Muscle layer of duodenum (tissue), 2 donors: ENCODE measurements around the gene EIF4E1B.
"Not testable (repeated sequence)": the region's sequence is repeated elsewhere in the genome, so short reads cannot be mapped to it uniquely, and the experiment has no call there.

Source experiments
- H3K27ac ChIP-seq: one replicate; pipeline ENCODE4 v1.7.0; 2013; ENCODE audit warnings: mild to moderate bottlenecking, low read length
- H3K27me3 ChIP-seq: one replicate; pipeline ENCODE4 v1.7.0; 2013; ENCODE audit warnings: low read depth, mild to moderate bottlenecking, control low read depth, low read length
- H3K36me3 ChIP-seq, 2 donors: one replicate each; pipeline ENCODE4 v1.7.0; 2013; ENCODE audit warnings: low read length in 2 of 2, control low read depth in 1 of 2, mild to moderate bottlenecking in 1 of 2; ENCODE audit not compliant: insufficient read depth in 2 of 2, control insufficient read depth in 1 of 2
- H3K4me1 ChIP-seq, 2 donors: one replicate each; pipeline ENCODE4 v1.7.0; 2013; ENCODE audit warnings: low read length in 2 of 2, mild to moderate bottlenecking in 2 of 2, control low read depth in 1 of 2, moderate library complexity in 1 of 2; ENCODE audit not compliant: insufficient read depth in 2 of 2, control insufficient read depth in 1 of 2
- H3K4me3 ChIP-seq, 2 donors: one replicate each; pipeline ENCODE4 v1.7.0; 2013; ENCODE audit warnings: low read length in 2 of 2, low read depth in 1 of 2, mild to moderate bottlenecking in 1 of 2
- H3K9me3 ChIP-seq, 2 donors: one replicate each; pipeline ENCODE4 v1.7.0; 2013; ENCODE audit warnings: low read length in 2 of 2, control low read depth in 1 of 2, mild to moderate bottlenecking in 1 of 2; ENCODE audit not compliant: control insufficient read depth in 1 of 2
- donor health status: healthy.

The EIF4E1B gene

DNA sequence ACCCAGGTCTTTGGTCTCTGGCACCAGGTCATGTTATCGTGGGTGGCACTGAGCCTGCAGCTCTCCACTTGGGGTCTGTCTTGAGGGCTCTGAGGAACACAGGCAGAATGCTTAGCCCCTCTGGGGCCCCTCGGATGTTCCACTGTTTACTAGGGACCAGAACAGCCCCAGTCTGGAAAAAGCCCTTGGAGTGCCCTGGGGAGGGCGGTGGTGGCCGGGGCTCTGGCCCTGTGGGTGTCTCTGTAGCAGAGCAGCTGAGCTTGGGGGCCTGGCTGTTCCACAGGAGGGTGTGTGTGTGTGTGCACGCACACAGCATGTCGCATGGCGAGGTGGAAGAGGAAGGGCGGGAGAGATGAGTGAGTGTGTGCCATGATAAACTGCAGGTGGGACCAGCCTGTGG lies 35.9 kb upstream of the EIF4E1B start:
- H3K9me3 ChIP-seq, result no peaks in the 10 kb centered on the region
- no peak overlapping the region for H3K4me3 ChIP-seq
- H3K27ac ChIP-seq, result no peak overlapping the region
- peaks cover 4% of the 10 kb centered on the region for H3K27me3 ChIP-seq
- peaks cover 0 to 4% of the 10 kb centered on the region in 2 donors for H3K4me1 ChIP-seq
- H3K36me3 ChIP-seq, result no peaks in the 10 kb centered on the region

DNA sequence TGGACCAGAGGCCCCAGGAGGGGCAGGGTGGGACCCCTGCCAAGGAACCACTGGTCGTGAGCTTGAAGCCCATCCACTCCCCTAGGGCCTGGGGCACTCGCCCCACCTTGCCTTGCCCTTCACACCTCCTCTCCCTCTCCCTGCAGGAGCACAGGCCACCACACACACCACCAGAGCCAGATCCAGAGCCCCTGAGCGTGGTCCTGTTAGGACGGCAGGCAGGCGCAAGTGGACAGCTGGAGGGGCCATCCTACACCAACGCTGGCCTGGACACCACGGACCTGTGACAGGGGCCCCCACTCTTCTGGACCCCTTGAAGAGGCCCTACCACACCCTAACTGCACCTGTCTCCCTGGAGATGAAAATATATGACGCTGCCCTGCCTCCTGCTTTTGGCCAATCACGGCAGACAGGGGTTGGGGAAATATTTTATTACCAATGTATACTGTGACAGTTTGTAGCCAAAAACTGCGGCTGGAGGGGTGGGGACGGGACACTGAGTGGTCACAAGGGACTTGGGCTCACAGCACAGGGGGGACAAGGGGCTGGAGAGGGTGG lies 35.0 kb upstream of the EIF4E1B start:
- Histone ChIP-seq H3K27me3 (peaks cover 4% of the 10 kb centered on the region), H3K4me1 (peaks cover 0 to 4% of the 10 kb centered on the region in 2 donors), H3K36me3 (no peaks in the 10 kb centered on the region), H3K9me3 (no peaks in the 10 kb centered on the region), H3K4me3 (no peak overlapping the region), H3K27ac (no peak overlapping the region)

DNA sequence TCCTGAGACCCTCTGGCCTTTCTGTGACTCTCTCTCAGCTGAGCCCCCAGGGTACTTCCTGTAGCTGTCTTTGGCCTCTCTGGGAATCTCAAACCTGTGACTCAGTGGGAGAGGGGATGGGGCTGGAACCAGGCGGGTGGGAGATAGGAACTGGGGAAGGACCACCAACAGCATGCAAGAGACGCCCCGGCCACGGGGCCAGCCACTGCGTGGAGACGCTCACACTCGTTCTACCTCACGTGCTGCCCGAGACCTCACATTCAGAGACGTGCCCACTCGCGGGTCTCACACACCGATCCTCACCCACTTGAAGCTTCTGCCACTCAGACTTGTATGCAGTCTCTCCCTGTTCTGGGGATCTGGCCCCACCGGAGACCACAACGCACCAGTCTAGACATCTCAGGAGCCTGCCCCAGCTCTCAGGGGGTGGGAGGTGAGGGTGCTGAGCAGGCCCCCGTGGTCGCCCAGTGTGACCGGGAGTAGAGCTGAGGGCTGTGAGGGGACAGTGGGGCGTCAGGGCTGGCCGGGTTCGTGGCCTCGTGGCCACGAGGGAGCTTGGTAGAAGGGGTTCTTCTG lies 34.3 kb upstream of the EIF4E1B start:
- Histone ChIP-seq H3K4me3 (peak overlapping the region in 1 of 2 donors; percentile 49), H3K36me3 (no peaks in the 10 kb centered on the region)

DNA sequence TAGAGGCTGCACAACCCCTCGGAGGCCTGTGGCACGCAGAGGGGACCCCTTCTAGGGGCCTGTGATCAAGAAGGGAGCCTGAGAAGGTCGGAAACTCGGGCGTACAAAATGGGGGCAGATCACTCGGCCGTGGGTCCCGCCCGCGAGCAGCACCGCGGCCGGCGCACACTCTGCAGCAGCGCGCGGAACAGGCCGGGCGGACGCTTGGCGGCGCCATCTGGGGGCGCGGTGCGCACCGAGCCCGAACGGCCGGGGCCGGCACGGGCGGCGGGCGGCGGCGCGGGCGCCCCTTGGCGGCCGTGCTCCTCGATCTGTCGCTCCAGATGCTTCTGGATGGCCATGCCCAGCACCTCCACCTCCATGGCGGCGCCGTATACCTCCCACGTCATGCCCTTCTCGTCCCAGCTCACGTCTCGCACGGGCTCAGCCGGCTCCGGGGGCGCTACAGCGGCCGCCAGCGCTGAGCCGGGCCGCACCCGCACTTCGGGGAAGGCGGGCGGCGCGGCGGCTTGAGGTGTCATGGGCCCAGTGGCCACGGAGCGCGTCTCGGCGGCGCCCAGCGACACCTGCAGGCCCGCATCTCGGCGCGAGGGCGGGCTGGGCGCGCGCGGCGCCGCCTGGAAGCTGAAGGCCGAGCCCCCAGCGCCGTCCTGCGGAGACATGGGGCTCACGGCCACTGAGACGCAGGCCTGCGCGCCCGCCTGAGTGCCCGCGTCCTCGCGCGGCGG lies 33.6 kb upstream of the EIF4E1B start:
- H3K9me3 ChIP-seq, result no peaks in the 10 kb centered on the region
- H3K27ac ChIP-seq, result no peak overlapping the region
- peaks cover 4% of the 10 kb centered on the region for H3K27me3 ChIP-seq
- peak overlapping the region in 1 of 2 donors; percentile 49 for H3K4me3 ChIP-seq
- H3K36me3 ChIP-seq, result no peaks in the 10 kb centered on the region
- H3K4me1 ChIP-seq, result peaks cover 0 to 4% of the 10 kb centered on the region in 2 donors

More for the DNA sequence above, 34.3 kb upstream of the EIF4E1B start:
- peaks cover 0 to 4% of the 10 kb centered on the region in 2 donors for H3K4me1 ChIP-seq
- no peak overlapping the region for H3K27ac ChIP-seq
- no peaks in the 10 kb centered on the region for H3K9me3 ChIP-seq
- peaks cover 4% of the 10 kb centered on the region for H3K27me3 ChIP-seq

DNA sequence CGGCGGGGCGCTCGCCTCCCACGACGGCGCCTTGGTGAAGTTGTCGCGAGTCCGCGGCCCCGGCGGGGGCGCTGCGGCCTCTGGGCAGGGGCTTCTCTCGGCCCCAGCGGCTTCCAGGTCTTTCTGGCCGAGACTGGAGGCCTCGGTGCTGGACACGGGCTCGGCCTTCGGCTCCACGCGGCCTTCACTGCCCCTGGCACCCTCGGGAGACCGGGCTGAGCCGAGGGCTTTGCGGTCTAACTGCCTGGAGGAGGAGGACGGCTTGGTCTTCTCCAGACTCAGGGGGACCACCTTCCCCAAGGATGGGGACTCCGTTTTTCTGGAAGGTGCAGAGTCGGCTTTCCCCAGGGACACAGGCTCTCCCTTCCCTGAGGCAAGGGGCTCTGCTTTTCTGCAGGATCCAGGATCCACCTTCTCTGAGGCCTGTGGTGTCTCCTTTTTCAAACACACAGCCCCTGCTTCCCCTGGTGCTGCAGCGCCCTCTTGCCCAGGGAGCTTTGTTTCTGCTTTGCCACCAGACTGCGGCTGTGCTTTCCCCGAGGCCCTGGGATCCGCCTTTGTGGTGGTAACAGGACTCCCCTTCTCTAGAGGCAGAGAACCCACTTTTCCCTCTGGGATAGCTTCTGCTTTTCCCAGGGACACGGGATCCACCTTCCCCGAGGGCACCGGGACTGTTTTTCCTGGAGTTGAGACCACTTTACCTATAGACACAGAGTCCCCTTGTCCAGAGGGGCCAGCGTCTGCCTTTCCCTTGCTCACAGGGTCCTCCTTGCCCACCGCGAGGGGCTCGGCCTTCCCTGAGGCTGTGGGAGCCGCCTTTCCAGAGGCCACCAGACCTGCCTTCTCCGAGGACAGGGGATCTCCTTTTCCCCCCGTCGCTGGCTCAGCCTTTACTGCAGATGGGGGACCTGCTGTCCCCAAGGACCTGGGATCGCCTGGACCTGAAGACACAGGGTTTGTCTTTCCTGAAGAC lies 32.8 kb upstream of the EIF4E1B start:
- Histone ChIP-seq H3K4me1 (peaks cover 0 to 4% of the 10 kb centered on the region in 2 donors), H3K27ac (no peak overlapping the region), H3K4me3 (peak overlapping the region in 1 of 2 donors; percentile 49), H3K27me3 (peaks cover 4% of the 10 kb centered on the region), H3K9me3 (no peaks in the 10 kb centered on the region), H3K36me3 (no peaks in the 10 kb centered on the region)

DNA sequence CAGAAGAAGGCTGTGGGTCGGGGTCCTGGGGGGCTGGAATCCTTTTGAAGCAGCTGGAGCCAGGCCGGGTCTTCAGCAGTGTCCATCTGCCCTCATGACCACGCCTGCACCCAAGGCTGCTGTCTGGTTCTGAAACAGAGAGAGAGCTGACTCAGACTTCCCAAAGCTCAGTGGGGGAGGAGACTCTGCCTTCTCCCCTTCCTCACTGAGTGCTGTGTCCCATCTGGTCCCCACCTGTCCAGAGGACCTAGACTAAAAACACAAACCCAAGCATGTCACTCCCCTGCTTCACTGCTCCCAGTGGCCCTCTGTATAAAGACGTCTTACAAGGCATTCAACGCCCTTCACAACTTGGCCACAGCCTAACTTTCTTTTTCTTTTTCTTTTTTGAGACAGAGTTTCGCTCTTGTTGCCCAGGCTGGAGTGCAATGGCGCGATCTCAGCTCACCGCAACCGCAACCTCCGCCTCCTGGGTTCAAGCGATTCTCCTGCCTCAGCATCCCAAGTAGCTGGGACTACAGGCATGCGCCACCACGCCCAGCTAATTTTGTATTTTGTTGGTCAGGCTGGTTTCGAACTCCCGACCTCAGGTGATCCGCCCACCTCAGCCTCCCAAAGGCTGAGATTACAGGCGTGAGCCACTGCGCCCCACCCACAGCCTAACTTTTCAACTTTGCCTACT lies 30.6 kb upstream of the EIF4E1B start:
- H3K36me3 ChIP-seq, H3K27me3 ChIP-seq: not testable (repeated sequence)

DNA sequence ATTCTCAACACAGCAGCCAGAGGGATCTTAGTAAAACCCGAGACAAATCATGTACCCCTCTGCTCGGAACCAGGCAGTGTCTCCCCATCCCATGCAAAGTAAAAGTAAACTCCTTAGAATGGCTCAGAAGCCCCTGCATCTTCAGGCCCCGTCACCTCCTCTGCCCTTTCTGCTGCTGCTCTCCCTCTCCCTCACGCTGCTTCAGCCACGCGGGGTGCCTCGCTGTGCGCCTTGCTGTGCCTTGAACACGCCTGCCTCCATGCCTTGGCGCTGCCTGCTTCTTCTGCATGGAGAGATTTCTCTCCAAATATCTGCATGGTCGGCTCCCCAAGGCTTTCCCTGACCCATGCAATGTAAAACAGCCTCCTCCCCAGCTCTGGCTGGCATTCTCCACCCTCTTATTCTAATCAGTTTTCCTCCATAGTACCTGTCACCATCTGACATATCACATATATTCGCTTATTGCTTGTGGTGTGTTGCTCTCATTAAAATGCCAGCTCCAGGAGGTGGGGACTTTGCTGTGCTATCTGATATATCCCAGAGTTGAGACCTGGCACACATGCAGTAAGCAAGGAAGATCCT lies 28.5 kb upstream of the EIF4E1B start:
- H3K9me3 ChIP-seq, result no peaks in the 10 kb centered on the region

More for the DNA sequence above, 30.6 kb upstream of the EIF4E1B start:
- H3K27ac ChIP-seq, H3K4me1 ChIP-seq, H3K9me3 ChIP-seq, H3K4me3 ChIP-seq: not testable (repeated sequence)

DNA sequence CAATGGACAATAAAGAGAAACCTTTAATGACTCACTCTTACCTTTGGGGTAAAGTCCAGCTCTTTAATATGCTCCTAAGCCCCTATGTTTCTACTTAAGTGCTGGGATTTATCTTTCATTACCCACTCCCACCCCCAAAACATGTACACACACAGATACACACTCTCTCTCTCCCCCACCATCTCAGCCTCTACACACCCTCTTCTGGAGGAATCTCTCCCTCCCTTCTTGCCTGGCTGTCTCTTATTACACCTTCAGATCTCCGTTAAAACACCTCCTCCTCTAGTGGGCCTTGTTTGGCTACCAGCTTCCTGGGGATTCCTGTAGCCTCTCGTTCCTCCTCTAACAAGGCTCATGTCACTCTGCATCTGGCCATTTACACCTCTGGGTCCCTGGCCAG lies 27.4 kb upstream of the EIF4E1B start:
- H3K27ac ChIP-seq, result no peak overlapping the region
- H3K36me3 ChIP-seq, result no peaks in the 10 kb centered on the region
- no peaks in the 10 kb centered on the region for H3K9me3 ChIP-seq
- peaks cover 4% of the 10 kb centered on the region for H3K27me3 ChIP-seq
- H3K4me1 ChIP-seq, result no peaks in the 10 kb centered on the region
- no peak overlapping the region for H3K4me3 ChIP-seq

More for the DNA sequence above, 28.5 kb upstream of the EIF4E1B start:
- peaks cover 0 to 3% of the 10 kb centered on the region in 2 donors for H3K4me1 ChIP-seq
- H3K36me3 ChIP-seq, result no peaks in the 10 kb centered on the region
- no peak overlapping the region for H3K27ac ChIP-seq
- peaks cover 4% of the 10 kb centered on the region for H3K27me3 ChIP-seq
- no peak overlapping the region for H3K4me3 ChIP-seq

DNA sequence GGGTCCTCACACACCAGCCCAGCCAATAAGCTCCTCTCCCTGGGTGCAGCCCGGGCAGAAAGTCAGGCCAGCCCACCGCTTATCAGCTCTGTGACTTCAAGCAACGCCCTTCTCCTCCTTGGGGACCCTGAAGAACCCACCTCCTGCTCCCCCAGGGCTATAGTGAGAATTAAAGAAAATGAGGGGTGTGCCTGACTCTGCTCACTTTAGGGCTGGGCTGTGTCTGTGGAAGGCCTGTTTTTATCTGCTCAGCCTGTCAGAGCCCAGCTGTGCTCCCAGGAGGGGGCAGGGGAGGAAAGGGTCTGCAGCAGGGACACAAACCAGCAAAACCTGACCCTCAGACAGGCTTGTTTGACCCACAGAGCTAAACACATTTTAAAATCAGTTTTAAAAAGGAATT lies 24.4 kb upstream of the EIF4E1B start:
- Histone ChIP-seq H3K4me1 (no peaks in the 10 kb centered on the region), H3K27ac (no peak overlapping the region), H3K9me3 (no peaks in the 10 kb centered on the region), H3K27me3 (no peaks in the 10 kb centered on the region), H3K4me3 (no peak overlapping the region), H3K36me3 (no peaks in the 10 kb centered on the region)

DNA sequence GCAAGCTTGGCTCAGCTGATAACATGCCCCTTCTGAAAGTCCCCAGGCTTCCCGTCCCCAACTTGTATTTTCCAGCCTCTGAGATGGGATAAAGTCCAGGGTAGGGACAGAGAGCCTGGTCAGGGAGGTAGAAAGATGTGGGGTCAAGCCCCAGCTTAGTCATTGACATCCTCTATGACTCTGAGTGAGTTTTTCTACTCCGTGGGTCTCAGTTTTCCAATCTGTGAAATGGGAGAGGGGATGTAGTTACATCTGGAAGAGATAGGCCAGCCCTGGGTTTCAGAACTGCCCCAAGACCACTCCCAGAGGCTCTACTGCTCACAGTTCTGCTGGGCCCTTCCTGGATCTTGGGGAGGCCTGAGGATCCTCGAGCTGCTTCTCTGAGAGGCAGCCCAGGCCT lies 23.6 kb upstream of the EIF4E1B start:
- no peaks in the 10 kb centered on the region for H3K27me3 ChIP-seq
- no peaks in the 10 kb centered on the region for H3K4me1 ChIP-seq
- H3K9me3 ChIP-seq, result no peaks in the 10 kb centered on the region
- no peaks in the 10 kb centered on the region for H3K36me3 ChIP-seq
- H3K4me3 ChIP-seq, result no peak overlapping the region
- H3K27ac ChIP-seq, result no peak overlapping the region
